Stimulated activated CD8-positive, alpha-beta memory T cell treated with anti-CD3 and anti-CD28 coated beads, Interleukin-15, amount 100 ng/mL, for 48 hours (primary cell): ENCODE measurements around the gene ENSA.
"Not testable (repeated sequence)": the region's sequence is repeated elsewhere in the genome, so short reads cannot be mapped to it uniquely, and the experiment has no call there.

Source experiments
- DNase-seq, 2 donors: peaks; one replicate each; pipeline ENCODE4 v3.0.0-alpha.2; 2020; ENCODE audit warnings: low read depth in 2 of 2

Gene ENSA

DNA sequence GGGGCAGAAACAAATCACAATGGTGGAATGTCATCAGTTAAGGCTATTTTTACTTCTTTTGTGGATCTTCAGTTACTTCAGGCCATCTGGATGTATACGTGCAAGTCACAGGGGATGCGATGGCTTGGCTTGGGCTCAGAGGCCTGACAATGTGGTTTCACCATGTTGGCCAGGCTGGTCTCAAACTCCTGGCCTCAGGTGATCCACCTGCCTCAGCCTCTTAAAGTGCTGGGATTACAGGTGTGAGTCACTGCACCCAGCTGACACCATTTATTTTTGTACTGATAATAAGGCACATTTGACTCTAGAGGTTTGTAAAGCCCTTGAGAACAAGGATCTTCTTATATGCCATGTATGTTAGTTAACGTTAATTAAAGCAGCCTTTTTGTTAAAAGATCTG, 48.4 kb downstream of the ENSA start:
- not testable (repeated sequence) for DNase-seq

DNA sequence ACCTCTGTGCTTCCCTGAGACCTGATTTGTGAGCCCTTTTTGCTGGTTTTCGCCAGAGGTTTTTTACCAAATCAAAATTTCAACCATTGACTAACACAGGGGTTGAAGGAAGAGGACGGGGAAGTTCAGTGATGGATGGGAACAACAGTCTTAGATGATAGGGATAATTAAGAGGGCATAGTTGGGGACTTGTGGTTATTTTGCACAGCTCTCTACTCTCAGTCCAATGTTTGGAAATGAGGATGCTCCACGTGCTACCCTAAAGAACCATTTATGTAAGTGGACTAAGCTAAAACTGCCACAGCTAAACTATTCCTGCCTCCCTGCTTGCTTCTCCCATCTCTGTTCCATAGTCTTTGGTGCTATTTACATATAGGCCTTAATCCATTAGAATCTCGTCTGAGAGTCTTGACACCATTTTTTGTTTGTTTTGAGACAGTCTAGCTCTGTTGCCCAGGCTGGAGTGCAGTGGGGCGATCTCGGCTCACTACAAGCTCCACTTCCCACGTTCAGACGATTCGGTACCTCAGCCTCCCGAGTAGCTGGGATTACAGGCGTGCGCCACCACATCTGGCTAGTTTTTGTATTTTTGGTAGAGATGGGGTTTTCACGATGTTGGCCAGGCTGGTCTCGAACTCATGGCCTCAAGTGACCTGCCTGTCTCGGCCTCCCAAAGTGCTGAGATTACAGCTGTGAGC, 49.3 kb downstream of the ENSA start:
- no peak for DNase-seq

DNA sequence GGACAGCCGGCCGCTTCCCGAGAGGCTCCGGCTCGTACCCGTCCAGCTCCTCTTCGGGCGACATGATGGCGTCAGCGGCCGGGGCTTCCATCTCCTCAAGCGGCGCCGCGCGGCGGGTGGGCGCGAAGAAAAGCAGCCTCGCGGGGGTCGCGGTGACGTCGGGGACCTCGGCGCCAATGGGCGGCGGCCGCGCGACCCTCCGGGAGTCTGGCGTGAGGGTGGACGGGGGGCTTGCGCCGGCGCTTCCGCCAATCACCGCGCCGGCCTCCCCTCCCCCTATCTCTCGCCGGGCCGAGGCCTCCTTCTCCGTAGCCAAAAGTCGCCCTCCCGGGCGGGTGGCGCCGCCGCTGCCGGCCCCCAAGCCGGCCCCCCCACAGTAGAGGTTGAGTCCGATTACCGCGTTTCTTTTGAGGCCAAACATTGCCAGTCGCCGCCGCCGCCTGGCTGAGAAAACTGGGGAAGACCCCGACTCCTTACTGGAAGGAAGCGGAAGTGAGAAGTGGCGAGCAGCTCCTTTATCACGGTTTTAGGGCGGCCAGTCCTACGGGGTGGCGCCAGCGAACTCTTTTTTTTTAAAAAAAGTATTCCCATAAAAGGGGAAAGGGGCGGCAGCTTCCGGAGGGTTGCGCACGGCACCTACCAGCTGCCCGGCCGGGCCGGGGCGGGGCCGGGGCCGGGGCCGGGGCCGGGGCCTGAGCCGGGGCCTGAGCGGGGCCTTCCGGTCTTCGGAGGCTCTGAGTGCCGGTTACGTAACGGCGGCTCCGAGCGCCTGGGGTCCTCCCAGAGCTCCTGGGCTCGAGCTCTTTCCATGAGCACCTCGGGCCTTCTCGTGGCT, 50.1 kb downstream of the ENSA start, which contains the start of gene MCL1:
MCL1 (minus strand) TSS at position 501 of the 835 bp plus-strand sequence; CDS start at position 421, 80 bp downstream.
- DNase-seq: peak; percentile 85 to 87

DNA sequence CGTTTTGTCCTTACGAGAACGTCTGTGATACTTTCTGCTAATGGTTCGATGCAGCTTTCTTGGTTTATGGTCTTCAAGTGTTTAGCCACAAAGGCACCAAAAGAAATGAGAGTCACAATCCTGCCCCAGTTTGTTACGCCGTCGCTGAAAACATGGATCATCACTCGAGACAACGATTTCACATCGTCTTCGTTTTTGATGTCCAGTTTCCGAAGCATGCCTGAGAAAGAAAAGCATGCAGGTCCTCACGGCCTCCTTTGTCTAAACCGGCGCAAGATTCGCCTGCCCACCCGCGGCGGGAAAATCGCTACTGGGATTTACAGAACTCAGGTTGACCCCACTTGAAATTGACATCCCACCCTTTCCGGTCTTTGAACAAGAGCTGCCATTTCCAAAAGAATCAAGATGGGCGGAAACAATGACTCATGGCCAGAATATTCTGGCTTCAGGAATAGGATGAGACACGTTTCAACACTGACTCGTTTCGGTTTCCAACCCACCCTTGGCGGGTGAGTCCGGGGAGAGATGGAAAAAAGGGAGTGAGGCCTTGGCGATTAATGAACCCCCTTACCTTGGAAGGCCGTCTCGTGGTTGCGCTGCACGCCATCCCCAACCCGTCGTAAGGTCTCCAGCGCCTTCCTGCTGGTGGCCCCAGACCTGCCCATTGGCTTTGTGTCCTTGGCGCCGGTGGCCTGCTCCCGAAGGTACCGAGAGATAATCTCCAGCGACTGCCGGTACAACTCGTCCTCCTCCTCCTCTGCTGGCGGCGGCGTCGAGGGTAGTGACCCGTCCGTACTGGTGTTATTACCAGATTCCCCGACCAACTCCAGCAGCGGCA, 50.9 kb downstream of the ENSA start:
- peak in 1 of 2 donors; percentile 56 for DNase-seq

DNA sequence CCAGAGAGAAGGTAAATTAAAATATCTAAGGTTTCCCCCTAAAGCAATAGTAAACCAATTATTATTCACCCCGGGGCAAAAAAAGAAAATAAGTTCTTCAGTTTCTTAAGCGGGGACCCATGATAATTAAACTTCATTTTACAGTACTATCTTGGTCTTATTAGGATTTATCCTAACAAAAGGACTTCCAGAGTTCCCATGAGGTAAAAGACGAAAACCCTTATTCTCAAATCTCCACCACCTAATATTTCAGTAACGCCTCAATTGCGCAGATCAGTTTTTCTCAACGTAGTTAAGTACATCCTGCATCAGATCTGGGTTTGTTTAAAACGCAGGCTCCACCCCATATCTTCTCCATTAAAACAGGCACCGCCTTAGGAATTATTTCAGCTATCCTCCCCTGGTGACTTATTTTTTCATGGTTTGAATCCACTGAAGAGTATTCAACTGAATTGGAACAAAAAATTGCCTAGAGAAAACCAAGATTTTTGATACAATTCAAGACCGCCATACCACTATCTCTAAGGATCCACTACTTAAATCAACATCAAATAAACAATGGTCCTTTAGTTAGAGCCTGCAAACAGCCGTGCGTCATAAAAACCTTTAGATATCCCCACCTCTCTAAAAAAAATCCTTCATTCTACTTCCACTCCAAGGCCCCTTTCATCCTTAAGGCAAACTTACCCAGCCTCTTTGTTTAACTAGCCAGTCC, 51.7 kb downstream of the ENSA start:
- no peak for DNase-seq

DNA sequence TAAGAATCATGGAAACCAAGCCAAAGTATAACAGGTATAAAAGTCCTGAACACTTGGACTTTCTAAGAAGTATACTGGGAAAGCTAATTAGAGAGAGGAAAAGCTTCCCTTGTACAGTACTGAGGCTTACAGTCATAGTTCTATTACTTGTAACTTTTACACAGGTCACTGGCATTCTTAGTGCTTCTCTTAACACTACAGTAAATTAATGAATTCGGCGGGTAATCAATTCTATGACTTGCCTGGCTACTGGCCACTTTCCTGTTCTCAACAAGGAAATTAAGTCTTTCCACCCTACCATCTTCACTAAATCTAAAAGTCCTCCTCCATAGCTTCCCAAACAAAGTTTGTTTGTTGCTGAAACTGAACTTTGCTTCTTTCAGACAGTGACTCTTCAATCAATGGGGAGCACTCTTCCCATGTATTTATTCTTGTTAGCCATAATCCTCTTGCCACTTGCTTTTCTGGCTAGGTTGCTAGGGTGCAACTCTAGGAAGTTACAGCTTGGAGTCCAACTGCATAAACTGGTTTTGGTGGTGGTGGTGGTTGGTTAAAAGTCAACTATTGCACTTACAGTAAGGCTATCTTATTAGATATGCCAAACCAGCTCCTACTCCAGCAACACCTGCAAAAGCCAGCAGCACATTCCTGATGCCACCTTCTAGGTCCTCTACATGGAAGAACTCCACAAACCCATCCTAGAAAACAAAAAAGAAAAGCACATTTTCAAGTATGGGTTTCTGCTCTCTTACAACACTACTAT, 52.4 kb downstream of the ENSA start:
- DNase-seq: no peak

DNA sequence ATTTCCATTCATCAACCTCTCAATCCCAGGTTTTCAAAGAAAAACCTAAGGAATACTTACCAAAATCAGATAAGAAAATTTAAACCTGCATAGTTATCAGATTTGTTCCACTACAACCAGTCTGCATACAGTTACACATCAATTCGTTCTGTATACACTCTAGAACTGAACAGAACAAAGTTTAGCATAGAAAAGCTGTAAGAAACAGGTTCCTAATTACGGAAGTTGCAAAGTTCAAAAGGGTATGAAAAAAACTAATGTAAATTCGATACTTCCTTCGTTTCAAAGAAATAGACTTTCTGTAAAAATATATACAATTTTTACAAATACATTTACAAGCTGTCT, 53.1 kb downstream of the ENSA start:
- no peak for DNase-seq

DNA sequence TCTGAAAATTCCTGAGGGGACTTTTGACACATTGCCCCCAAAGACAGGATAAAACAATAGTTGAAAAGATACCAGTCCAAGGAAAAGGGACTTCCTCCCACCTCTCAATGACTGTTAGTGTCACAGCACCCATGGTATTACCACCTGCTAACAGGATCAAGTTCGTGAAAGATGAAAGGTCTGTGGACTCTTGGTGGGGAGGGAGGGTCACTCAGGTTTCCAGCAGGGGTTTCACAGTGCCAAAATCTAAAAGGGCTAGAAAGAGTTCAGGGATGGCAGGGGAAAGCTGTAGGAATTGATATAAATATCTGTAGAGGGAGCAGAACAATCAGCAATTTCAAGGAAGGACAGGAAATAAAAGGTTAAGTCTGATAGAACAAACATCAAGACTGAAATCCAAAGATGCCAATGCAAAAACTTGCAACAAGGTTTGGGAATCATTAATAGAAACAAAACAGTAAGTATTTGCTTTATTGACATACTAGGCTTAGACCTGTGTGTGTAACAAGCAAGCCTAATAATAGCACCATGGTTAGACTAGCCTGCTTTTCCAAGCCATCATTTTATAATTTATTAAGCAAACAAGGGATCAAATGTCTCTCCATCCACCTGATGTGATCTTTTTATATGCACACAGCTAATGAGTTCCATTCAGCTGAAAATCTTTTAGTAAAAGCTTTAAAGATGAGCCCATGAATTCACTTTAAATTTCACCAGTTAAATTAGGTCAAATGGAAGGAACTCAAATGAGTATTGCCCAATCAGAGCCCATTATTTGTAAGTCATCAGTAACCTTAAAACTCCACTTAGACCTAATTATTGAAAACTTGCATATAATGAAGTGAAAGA, 53.7 kb downstream of the ENSA start:
- no peak for DNase-seq

DNA sequence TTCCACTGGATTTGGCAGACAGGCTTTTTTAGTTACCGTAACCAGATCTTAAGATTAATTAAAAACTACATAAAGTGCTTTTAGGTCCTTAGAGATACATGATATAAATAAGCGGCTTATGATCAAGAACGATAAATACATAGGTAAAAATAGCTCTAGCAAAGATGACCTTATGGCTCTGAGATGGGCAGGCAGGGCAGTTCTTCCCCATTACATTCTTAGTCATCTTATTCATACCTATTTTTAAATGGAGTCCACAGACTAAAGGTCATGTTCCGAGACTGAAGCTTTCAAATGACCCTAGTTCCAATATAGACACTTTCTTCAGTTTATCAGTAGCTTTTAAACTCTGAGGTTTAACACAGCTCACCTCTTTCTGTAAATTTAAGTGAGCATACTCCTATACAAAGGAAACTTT, 54.3 kb downstream of the ENSA start:
- DNase-seq: no peak

DNA sequence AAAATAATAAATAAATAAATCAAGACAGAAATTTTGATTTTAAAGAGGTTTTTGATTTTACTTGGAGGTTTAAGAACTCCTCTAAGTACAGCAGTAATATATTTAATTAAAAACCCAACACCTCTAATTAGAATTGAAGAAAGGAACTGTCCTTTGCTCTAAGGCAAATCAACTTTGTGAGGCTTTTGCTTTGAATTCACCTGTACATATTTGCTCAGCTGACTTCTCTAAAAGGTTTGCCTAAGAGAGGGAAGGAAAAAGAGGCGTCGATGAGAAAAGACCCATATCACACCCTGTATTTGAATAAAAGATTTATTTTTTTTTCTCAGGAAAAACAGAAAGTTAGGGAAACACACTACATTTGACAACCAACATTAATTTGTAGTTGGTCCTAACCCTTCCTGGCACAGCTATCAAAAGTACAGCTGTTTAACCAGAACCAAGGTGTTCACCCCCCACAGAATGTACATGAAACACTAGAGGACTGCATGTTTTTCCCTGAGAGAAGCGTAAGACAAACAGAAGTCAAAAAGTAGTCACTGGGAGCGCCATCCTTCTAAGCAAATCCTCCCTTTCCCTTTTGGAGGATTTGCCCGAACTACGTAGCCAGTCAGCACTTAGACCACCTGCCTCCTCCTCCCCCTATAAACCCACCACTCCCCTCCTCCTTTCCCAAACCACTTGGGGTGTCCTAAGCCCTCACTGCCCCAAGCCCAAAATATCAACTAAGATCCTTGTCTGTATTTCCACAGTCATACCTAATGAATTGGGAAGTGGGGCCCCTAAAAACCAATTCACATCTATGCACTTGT, 54.9 kb downstream of the ENSA start:
- no peak for DNase-seq

DNA sequence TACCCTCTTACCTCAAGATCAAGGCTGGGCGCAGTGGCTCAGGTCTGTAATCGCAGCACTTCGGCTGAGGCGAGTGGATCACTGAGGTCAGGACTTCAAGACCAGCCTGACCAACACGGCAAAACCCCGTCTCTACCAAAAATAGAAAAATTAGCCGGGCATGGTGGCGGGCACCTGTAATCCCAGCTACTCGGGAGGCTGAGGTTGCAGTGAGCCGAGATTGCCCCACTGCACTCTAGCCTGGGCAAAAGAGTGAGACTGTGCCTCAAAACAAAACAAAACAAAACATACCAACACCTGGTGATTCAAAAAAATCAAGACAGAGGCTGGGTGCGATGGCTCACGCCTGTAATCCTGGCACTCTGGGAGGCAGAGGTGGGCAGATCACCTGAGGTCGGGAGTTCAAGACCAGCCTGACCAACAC, 55.8 kb downstream of the ENSA start:
- DNase-seq: not testable (repeated sequence)

DNA sequence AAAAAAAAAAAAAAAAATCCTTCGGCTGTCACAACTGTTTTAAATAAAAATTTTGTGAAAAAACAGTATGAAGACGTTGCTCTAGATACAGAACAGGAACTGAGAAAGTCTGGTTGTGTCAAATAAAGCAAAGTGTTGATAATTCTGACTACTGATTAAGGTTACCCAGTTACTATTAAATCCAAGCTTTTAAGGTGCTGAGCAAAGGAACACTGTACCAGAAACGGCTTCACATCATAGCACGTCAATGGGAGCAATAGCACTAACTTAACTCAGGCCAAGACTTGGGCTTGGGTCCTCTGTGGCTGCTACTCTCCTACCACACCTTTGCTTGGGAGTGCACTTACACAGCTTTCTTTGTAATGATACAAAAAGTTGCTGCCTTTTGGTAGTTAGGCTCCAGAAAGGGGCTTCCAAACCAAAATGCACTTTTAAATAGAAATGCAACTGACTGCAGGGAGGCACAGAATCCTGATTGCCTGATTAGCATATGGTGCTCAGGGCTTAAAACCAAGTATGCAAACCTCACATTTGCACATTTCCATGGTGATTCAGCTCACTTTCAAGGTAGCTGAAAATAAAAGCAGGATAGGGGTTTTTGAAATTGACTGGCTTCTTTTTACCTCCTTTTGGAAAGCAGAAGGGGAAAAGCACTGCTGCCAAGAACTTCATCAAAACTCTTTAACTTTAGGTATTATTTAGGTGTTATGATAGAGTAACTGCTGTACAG, 56.3 kb downstream of the ENSA start:
- no peak for DNase-seq
